Epithelial cell of esophagus (primary cell): ENCODE measurements around the gene TMEM248.
"Not testable (repeated sequence)": the region's sequence is repeated elsewhere in the genome, so short reads cannot be mapped to it uniquely, and the experiment has no call there.

Experiments
- DNase-seq: peaks from one replicate; pipeline ENCODE4 v3.0.0; 2010; ENCODE audit warnings: low read depth
- H3K4me3 ChIP-seq: 2 replicates; pipeline ENCODE4 v1.5.1; 2011; ENCODE audit warnings: mild to moderate bottlenecking, low read length, control low read depth
- TF ChIP-seq, protein P1 (sequence below): IDR thresholded peaks from 2 replicates; pipeline ENCODE4 v1.5.1; 2011; ENCODE audit warnings: low read depth, mild to moderate bottlenecking, low read length, control low read depth, inconsistent platforms; ENCODE audit not compliant: insufficient read depth; ENCODE audit errors: missing control alignments

TMEM248 gene

GRCh38 chr7:66920769-66921395, at the start of gene TMEM248:
TSS of gene TMEM248 (plus strand) at chr7:66921225. CDS start at chr7:66941866, 20,641 bp downstream.
- H3K4me3 ChIP-seq = peak within 1 kb of the TSS; percentile 94
- TF ChIP-seq, protein P1, sequence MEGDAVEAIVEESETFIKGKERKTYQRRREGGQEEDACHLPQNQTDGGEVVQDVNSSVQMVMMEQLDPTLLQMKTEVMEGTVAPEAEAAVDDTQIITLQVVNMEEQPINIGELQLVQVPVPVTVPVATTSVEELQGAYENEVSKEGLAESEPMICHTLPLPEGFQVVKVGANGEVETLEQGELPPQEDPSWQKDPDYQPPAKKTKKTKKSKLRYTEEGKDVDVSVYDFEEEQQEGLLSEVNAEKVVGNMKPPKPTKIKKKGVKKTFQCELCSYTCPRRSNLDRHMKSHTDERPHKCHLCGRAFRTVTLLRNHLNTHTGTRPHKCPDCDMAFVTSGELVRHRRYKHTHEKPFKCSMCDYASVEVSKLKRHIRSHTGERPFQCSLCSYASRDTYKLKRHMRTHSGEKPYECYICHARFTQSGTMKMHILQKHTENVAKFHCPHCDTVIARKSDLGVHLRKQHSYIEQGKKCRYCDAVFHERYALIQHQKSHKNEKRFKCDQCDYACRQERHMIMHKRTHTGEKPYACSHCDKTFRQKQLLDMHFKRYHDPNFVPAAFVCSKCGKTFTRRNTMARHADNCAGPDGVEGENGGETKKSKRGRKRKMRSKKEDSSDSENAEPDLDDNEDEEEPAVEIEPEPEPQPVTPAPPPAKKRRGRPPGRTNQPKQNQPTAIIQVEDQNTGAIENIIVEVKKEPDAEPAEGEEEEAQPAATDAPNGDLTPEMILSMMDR = no peak
- peak; percentile 86 for DNase-seq

- TF ChIP-seq, protein P1 = no peak
- DNase-seq = no peak
- no peak overlapping the region for H3K4me3 ChIP-seq
Measured at GRCh38 chr7:66873476-66873875, 47.5 kb upstream of the TMEM248 start.

- DNase-seq = no peak
Measured at GRCh38 chr7:66877577-66878300, 43.3 kb upstream of the TMEM248 start.

DNA sequence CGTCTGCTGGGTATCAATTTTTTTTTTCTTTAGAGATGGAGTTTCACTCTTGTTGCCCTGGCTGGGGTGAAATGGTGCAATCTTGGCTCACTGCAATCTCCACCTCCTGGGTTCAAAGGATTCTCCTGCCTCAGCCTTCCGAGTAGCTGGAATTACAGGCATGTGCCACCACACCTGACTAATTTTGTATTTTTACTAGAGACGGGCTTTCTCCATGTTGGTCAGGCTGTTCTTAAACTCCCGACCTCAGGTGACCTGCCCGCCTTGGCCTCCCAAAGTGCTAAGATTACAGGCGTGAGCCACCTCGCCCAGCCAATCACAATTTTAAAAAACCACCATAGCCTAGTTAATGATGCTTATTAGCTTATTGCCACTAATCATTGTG, 42.7 kb upstream of the TMEM248 start:
- H3K4me3 ChIP-seq, DNase-seq: not testable (repeated sequence)

More at GRCh38 chr7:66877577-66878300, 43.3 kb upstream of the TMEM248 start:
- TF ChIP-seq, protein P1 = no peak
- no peak overlapping the region for H3K4me3 ChIP-seq

DNA sequence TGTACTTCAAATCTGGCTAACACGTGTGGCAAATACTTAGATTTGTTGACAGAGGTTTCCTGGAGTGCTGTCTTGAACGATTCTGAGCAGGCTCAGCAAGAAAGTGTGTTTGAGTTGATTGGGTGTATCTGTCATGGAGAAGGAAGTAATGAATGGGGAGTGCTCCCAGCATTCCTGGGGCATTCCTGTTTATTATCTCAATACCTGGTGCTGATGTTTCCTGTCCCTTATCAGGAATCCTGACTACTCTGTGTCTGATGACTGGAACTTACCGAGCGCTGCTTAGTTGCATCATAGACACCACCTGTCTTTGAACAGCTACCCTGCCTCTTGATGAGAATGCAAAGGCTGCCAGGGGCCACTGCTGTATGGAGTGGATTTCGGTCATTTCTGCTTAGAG, 41.0 kb upstream of the TMEM248 start:
- peak; percentile 27 for DNase-seq
- no peak overlapping the region for H3K4me3 ChIP-seq
- TF ChIP-seq, protein P1 = no peak

DNA sequence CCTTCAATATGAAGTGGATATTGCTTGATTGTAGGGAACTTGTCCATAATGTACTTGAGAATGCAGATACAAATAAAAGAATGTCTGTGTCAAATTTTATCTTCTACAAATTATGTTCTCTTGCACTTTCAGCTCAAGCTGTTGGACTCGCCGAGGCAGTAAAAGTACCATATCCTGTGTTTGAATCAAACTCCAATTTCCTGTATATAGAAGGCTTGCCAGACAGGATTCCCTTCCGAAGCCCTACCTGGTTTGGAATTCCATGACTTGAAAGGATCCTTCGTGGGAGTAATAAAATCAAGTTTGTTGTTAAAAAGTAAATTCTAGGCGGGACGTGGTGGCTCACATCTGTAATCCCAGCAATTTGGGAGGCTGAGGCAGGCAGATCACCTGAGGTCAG, 40.4 kb upstream of the TMEM248 start:
- H3K4me3 ChIP-seq = not testable (repeated sequence)

GRCh38 chr7:66883716-66884115, 37.3 kb upstream of the TMEM248 start:
- TF ChIP-seq, protein P1 = no peak
- peak; percentile 66 for DNase-seq
- H3K4me3 ChIP-seq = no peak overlapping the region

More for the DNA sequence above, 40.4 kb upstream of the TMEM248 start:
- DNase-seq = not testable (repeated sequence)

DNA sequence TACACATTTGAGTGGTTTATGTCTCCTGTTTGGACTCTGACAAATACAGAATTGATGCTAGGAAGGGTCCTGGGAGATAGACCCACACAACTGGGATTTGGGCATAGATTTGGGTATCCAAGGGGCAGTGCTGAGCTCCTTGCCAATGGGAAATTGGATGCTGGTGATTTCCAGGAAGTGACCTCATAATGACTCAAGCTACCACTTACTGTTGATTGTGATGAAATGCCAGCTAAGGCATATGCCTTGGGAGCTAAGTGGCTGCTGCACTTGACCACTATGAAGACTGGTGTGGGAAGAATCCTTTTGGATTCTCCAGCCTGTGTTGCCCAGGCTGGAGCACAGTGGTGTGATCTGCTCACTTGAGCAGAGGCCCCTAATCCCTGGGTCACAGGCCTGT, 36.5 kb upstream of the TMEM248 start:
- H3K4me3 ChIP-seq = not testable (repeated sequence)
- peak; percentile 52 for DNase-seq
